Colonic mucosa (tissue), 4 donors: ENCODE measurements around the gene NRDC. TPM values are rescaled to one million over a fixed set of nuclear protein-coding genes. Genes with fewer than 3 reads are reported as not detected.

ENCODE experiments used
- DNase-seq: peaks from one replicate; pipeline ENCODE4 v3.0.0-alpha.2; 2020
- H3K27ac ChIP-seq: fragments of 200-600 bp; one replicate; pipeline ENCODE4 v1.8.0; 2021
- H3K27me3 ChIP-seq: fragments of 200-600 bp; one replicate; pipeline ENCODE4 v1.8.0; 2021
- H3K36me3 ChIP-seq: fragments of 200-600 bp; one replicate; pipeline ENCODE4 v1.8.0; 2021
- H3K4me1 ChIP-seq: fragments of 200-600 bp; one replicate; pipeline ENCODE4 v1.8.0; 2021; ENCODE audit warnings: mild to moderate bottlenecking
- H3K4me3 ChIP-seq: fragments of 200-600 bp; one replicate; pipeline ENCODE4 v1.8.0; 2021
- H3K9ac ChIP-seq, 2 donors: one replicate each; pipeline ENCODE4 v1.7.0; 2013; ENCODE audit warnings: control low read depth in 2 of 2, low read depth in 2 of 2, low read length in 2 of 2
- H3K9me3 ChIP-seq: fragments of 200-600 bp; one replicate; pipeline ENCODE4 v1.8.0; 2021
- intact Hi-C: fragments of 100-400 bp; cut with DNase I; formaldehyde crosslinking; loops from one replicate; pipeline ENCODE4 v1.14.1; 2022
- total RNA-seq, 2 donors: library from RNA; stranded (reverse); fragmentation: NEBNext Ultra II Directional in 1 of 2; extraction: Animal tissue kit (Norgen Biotek cat#: 25700) in 1 of 2; gene quantifications; one replicate each; pipeline ENCODE4 v1.2.1, GENCODE V29; 2021
- TF ChIP-seq, protein P1 (sequence below): fragments of 200-600 bp; IDR thresholded peaks from one replicate; pipeline ENCODE4 v1.8.0; 2022; ENCODE audit warnings: antibody characterized with exemption, mild to moderate bottlenecking
- donor health status: healthy.
- donor health status: DM: no; HTN: no; CAD: no.
- donor health status: DM: no; HTN: no; CAD: no.

The NRDC gene
- total RNA-seq, 2 donors from 2014 or later = 89.0 to 108 TPM

DNA sequence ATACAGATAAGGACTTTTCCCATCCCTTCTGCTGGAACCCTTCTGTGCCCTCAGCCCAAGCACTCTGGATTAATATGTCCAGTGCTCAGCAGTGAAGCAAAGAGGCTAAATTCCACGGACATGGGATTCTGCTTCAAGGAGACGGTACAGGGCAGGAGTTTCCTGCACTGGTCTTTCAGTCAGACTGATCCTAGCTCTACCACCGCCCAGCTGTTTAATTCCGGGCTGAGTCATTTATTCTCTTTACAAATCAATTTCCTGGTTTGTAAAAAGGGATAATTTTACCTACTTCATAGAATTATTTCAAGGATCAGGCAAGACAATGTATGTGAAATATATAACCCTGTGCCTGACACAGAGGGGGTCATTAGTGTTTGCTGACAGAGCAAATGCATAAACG is 41.6 kb upstream of the NRDC start:
- TF ChIP-seq, protein P1, sequence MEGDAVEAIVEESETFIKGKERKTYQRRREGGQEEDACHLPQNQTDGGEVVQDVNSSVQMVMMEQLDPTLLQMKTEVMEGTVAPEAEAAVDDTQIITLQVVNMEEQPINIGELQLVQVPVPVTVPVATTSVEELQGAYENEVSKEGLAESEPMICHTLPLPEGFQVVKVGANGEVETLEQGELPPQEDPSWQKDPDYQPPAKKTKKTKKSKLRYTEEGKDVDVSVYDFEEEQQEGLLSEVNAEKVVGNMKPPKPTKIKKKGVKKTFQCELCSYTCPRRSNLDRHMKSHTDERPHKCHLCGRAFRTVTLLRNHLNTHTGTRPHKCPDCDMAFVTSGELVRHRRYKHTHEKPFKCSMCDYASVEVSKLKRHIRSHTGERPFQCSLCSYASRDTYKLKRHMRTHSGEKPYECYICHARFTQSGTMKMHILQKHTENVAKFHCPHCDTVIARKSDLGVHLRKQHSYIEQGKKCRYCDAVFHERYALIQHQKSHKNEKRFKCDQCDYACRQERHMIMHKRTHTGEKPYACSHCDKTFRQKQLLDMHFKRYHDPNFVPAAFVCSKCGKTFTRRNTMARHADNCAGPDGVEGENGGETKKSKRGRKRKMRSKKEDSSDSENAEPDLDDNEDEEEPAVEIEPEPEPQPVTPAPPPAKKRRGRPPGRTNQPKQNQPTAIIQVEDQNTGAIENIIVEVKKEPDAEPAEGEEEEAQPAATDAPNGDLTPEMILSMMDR = no peak
- Histone ChIP-seq H3K27me3 (no peaks in the 10 kb centered on the region), H3K36me3 (no peaks in the 10 kb centered on the region), H3K9ac (no peak overlapping the region), H3K4me1 (no peaks in the 10 kb centered on the region), H3K4me3 (no peak overlapping the region), H3K27ac (no peak overlapping the region), H3K9me3 (no peaks in the 10 kb centered on the region)
- intact Hi-C loops = no loop called here
- no peak for DNase-seq

DNA sequence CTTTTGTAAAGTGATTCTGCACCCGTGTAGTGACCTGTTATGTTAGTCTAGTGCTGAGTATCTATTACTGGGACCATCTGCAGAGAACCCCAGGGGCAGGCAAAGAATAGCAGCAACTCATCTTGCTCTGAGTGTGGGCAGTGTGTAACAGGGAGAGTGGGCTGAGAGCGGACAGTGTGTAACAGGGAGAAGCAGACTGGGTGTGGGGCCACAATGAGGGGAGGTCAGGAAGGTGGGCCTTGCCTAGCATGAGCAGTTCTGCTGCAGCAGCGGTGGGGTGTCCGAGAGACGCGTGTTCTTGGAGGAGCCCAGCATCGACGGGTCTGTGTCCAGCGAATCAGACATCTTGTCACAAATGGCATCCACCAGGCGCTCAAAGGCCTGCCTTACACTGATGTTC is 41.2 kb upstream of the NRDC start:
- Histone ChIP-seq H3K9me3 (no peaks in the 10 kb centered on the region), H3K27ac (no peak overlapping the region), H3K27me3 (no peaks in the 10 kb centered on the region), H3K9ac (no peak overlapping the region), H3K4me1 (no peaks in the 10 kb centered on the region), H3K4me3 (no peak overlapping the region), H3K36me3 (no peaks in the 10 kb centered on the region)
- no peak for DNase-seq
- intact Hi-C loops = no loop called here
- TF ChIP-seq, protein P1 = no peak

DNA sequence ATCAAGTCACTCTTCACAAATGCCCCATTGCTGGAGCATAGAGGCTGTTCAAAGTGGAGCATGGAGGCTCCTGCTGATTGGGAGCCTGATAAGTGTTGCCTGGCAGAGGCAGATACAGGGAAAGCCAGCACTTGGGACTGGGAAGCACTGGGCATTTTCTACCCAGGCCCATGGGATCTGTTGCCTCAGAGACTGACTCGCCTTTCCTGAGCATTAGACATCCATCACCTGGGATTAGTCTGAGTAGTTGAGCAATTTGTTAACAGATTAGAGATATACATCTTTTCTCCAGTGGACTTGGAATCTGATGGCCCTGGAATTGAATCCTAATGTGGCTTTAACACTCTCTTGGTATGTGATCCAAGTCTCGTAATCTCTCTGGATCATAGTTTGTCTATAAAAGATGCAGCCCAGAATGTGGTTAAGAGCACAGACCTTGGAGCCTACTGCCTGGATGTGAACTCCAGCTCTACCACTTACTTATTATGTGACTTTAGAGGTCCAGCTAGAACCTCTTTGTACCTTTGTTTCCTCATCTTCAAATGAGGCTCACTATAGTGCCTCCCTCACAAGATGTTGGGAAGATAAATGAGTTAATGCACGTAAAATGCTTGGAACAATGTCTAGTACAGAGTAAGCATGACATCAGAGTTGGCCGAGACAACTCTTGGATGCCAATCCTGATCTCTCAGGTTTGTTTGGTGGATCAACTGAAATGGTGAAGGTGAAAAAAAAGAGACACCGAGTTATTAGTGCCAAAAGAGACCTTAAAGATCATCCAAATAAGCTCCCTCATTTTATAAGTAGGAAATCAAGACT is 38.3 kb upstream of the NRDC start:
- H3K27ac ChIP-seq = no peak overlapping the region
- no peaks in the 10 kb centered on the region for H3K9me3 ChIP-seq
- no peak overlapping the region for H3K9ac ChIP-seq
- no peak for DNase-seq
- H3K27me3 ChIP-seq = no peaks in the 10 kb centered on the region
- H3K4me3 ChIP-seq = no peak overlapping the region
- intact Hi-C loops = no loop called here
- TF ChIP-seq, protein P1 = no peak
- H3K36me3 ChIP-seq = no peaks in the 10 kb centered on the region
- H3K4me1 ChIP-seq = no peaks in the 10 kb centered on the region

DNA sequence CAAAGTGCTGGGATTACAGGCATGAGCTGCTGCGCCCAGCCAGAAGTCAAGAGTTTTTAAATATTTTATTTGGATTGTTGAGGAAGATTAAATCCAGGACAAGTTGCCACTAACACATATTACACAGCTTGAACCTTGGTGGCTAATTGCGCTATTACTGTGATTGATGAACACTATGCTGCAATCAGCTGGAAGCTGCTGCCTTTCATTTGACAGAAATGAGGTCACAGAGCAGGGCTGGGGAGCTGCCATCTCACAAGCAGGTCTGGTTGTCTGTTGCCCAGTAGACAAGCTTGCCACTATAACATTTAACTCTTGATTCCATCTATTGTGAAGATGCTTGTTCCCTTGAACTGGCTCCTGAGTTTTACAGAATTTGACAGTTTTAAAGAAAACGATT is 37.4 kb upstream of the NRDC start:
- Histone ChIP-seq H3K4me3 (no peak overlapping the region), H3K36me3 (no peaks in the 10 kb centered on the region), H3K27ac (no peak overlapping the region), H3K9ac (no peak overlapping the region), H3K9me3 (no peaks in the 10 kb centered on the region), H3K4me1 (no peaks in the 10 kb centered on the region), H3K27me3 (no peaks in the 10 kb centered on the region)
- no peak for DNase-seq
- intact Hi-C loops = no loop called here
- TF ChIP-seq, protein P1 = no peak

DNA sequence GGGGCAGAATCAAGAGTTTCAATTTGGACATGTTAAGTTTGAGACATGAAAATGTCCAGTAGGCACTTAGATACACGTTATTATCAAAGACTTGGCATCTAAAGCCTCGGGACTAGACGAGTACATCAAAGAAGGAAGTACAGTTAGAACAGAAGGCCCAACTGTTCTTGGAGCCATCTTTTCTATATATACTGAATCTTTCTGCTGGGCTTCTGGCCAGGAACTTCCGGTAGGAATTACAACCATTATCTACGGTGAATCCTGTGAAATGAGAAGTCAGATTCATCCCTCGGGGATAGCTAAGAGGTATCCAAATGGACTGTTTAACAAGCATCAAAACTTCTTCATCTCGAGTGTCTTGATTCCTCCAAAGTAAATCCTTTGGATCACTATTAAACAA is 34.4 kb upstream of the NRDC start:
- no peaks in the 10 kb centered on the region for H3K4me1 ChIP-seq
- intact Hi-C loops = no loop called here
- no peak overlapping the region for H3K9ac ChIP-seq
- H3K4me3 ChIP-seq = no peak overlapping the region
- no peaks in the 10 kb centered on the region for H3K36me3 ChIP-seq
- TF ChIP-seq, protein P1 = no peak
- no peak for DNase-seq
- no peaks in the 10 kb centered on the region for H3K9me3 ChIP-seq
- H3K27ac ChIP-seq = no peak overlapping the region
- H3K27me3 ChIP-seq = no peaks in the 10 kb centered on the region
